Head of caudate nucleus (tissue), 42 donors: Measurements from ENCODE around the gene AOAH.
"Not testable (repeated sequence)": the region's sequence is repeated elsewhere in the genome, so short reads cannot be mapped to it uniquely, and the experiment has no call there.

Source experiments
- DNase-seq, 42 donors: peaks; one replicate each; pipeline versions ENCODE4 v3.0.0 to v3.0.0-alpha.2; 2020 to 2021; ENCODE audit warnings: mixed read lengths in 7 of 42
- intact Hi-C: fragments of 100-400 bp; cut with DNase I; formaldehyde crosslinking; loops from one replicate; pipeline ENCODE4 v1.15.0; 2022

The AOAH gene

DNA sequence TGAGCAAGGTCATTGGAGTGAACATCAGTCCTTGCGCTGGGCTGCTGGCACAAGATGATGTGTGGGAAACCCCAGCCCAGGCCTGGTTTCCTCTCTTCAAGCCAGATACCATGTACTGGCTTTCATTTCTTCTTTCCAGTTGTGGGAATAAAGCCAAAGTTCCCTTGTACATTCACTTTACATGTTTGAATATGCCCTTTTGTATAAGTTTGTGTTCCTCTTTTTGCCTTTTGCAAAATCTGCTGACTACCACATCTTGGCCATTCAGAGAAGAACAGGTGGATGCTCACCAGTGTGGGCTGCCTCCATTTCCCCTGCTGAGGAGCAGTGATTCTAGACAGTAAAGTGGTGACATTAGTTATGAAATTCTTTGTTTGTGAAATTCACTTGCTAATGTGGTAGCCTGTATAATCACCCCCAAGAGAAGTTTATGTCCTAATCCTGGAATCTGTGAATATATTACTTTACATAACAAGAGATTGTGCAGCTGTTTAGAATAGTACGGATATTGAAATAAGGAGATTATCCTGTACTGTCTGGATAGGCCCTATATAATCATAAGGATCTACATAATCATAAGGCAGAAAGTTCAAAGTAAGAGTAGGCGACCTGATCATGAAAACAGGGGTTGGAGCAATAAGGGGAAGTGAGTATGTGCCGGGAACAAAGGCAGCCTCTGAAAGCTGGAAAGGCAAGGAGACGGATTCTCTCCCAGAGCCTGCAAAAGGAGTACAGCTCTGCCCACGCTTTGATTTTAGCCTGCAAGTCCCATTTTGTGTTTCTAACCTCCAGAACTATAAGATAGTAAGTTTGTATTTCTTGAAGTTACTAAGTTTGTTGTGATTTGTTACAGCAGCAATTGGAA is 18.8 kb upstream of the AOAH start:
- intact Hi-C loops, result no loop called here
- peak in 17 of 42 donors; percentile 17 to 62 (median 29) for DNase-seq

DNA sequence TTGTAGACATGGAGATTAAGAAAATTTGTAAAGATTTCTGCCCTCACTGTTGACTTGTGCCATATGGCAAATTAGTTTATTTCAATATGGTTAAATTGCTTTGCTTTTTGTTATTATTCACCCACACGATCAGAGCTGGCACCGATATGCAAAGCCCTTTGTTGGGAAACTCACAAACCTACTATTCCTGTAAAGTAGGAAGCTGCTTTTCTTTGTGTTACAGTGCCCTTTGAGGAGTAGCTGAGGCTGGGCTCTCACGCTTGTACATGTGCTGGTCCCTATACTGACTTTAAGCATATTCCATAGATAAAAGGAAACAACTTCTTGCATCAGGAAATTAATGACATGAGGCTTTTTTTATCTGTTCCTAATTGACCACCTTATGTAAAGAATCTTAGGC is 17.6 kb upstream of the AOAH start:
- intact Hi-C loops, result no loop called here
- no peak for DNase-seq

- intact Hi-C loops, result no loop called here
These were observed 15.1 kb upstream of the AOAH start for GRCh38 chr7:36739351-36739750.

GRCh38 chr7:36736899-36737211 is 12.6 kb upstream of the AOAH start:
- intact Hi-C loops, result no loop called here
- no peak for DNase-seq

More at GRCh38 chr7:36739351-36739750, 15.1 kb upstream of the AOAH start:
- no peak for DNase-seq

- DNase-seq, result no peak
- intact Hi-C loops, result no loop called here
These were observed 12.0 kb upstream of the AOAH start for GRCh38 chr7:36736090-36736898.

DNA sequence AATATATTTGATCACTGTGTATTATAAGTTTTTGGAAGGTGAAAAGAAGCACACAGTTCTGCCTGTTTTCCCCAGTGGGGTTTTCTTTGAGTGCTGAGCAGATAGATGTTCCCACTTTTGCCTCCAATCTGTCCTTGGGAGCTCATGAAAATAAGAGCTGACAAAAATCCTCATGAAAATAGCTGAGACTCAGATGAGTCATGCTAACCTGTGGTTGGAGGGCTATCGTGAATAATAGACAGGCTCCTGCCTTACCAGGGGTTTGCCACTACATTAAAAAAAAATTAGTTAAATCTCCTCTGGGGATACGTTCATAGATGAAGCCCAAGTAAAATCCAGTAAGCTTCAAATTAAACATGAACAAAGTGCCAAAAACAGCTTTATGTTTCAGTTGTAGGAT is 10.9 kb upstream of the AOAH start:
- intact Hi-C loops, result no loop called here
- no peak for DNase-seq

DNA sequence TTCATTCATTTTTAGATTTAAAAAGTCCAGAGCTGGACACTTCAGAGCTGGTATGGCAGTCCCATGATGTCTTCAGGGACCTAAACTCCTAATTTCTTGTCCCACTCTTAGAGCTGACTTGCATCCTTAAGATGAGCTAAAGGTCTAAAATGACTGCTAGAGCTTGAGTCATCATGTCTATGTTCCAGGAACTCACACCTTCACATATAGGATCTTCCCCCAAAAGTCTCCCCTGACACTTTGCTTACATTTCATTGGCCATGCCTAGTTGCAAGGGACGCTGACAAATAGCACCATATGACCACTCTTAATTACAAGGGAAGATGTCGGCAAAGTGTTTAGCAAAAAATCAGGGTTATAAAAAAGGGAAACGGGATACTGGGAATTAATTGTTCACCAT is 10.4 kb upstream of the AOAH start:
- intact Hi-C loops, result no loop called here
- no peak for DNase-seq

- intact Hi-C loops, result no loop called here
- no peak for DNase-seq
These were observed 9.1 kb upstream of the AOAH start for GRCh38 chr7:36733411-36733810.

GRCh38 chr7:36732806-36733205 is 8.5 kb upstream of the AOAH start:
- DNase-seq, result no peak

DNA sequence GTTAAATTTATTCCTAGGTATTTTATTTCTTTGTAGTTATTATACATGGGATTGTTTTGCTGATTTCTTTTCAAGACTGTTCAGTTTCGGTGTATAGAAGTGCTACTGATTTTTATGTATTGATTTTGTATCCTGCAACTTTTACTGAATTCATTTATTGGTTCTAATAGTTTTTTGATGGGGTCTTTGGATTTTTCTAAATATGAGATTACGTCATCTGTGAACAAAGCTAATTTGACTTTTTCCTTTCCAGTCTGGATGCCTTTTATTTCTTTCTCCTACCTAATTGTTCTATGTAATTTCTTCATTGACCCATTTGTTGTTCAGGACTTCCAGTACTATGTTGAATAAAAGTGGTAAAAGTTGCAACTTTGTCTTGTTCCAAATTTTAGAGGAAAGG is 5.8 kb upstream of the AOAH start:
- intact Hi-C loops, result no loop called here

More at GRCh38 chr7:36732806-36733205, 8.5 kb upstream of the AOAH start:
- intact Hi-C loops, result no loop called here

DNA sequence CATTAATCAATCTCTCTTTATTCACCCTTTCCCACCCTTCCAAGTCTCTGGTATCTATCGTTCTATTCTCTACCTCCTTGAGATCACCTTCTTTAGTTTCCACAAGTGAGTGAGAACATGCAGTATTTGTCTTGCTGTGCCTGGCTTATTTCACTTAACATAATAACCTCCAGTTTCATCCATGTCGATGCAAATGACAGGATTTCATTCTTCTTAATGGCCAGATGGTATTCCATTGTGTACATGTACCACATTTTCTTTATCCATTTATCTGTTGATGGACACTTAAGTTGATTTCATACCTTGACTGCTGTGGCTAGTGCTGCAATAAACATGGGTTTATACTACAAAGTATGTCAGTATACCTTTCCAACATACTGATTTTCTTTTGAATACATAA is 3.8 kb upstream of the AOAH start:
- intact Hi-C loops, result no loop called here
- no peak for DNase-seq

More for the DNA sequence above, 5.8 kb upstream of the AOAH start:
- no peak for DNase-seq

DNA sequence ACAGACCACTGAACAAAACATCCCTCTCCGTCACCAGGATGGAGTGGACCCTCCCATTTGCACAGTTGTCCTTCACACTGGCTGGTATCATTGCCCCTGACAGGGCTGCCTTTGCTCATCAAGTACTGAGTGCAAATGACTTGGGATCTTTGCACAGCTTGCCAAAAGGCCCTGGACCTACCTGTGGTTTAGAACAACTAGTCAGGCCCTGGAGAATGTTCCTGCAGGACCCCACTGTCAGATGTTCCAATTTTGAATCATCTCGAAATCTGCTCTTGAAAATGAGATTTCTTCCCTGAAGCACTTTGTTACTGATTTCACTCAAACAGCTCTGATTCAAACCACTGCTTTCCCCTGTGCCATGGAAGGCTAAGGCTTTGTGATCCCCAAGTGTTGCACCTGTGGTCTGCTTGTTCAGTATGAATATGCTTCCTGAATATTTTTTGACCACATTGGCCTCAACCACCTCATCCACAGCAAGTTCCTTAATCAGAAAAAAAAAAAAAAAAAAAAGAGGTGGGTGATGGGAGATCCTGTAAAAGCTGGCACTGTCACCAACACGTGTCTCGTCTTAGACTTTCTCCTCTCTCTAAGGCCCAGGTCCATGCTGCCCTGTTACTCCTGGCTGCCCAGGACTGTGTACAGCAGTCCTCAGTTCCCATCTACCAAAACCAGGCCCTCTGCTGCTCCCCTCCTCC is 2.7 kb upstream of the AOAH start:
- no peak for DNase-seq
- intact Hi-C loops, result no loop called here

- peak in 1 of 42 donors; percentile 28 for DNase-seq
These were observed 2.0 kb upstream of the AOAH start for GRCh38 chr7:36726311-36726710.

GRCh38 chr7:36724996-36725395 is 702 bp upstream of the AOAH start:
- no peak for DNase-seq
- intact Hi-C loops, result no loop called here

More at GRCh38 chr7:36726311-36726710, 2.0 kb upstream of the AOAH start:
- intact Hi-C loops, result no loop called here

- no peak for DNase-seq
- intact Hi-C loops, result no loop called here
These were observed 1.0 kb downstream of the AOAH start for GRCh38 chr7:36723291-36723690.

DNA sequence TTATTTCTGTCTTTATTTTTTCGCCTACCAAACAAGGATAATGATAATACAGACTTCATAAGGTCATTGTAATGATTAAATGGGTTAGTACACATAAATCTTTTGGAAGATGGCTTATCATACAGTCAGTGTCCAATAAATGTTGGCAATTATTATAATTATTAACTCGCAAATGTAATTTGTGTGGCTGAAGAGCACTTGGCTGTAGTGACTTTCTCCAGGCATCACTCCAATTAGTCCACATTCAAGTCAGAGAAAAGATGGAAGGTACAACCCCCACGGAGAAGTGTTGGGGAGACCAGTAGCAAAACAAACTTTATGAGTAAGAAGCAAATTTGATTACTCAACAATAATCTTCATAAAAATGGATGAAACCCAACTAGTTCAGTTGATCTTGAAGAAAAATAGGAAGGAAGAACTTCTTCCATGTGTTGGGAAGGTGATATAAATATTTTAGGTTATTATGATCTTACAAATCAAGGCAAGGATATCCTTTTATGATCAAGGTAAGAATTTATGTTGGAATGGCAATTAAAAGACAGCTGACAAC is 5.1 kb downstream of the AOAH start:
- intact Hi-C loops, result no loop called here
- DNase-seq, result no peak

DNA sequence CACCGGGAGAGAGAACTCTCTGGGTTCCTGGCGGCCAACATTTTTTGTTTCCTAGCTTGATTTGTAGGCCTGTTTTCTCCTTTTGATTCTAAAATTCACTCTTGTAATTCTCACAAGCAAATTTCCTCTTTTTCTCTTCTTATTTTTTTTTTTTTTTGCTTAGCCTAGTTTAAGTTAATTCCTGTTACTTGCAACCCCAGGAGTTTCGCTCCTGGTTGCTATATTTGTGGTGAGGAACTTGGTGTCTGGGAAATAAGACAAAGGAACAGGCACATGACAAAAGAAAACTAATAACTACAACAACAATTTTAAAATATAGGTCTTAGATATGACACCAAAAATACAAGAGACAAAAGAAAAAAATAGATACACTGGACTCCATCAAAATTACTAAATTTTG is 6.7 kb downstream of the AOAH start:
- intact Hi-C loops, result no loop called here
- DNase-seq, result no peak

DNA sequence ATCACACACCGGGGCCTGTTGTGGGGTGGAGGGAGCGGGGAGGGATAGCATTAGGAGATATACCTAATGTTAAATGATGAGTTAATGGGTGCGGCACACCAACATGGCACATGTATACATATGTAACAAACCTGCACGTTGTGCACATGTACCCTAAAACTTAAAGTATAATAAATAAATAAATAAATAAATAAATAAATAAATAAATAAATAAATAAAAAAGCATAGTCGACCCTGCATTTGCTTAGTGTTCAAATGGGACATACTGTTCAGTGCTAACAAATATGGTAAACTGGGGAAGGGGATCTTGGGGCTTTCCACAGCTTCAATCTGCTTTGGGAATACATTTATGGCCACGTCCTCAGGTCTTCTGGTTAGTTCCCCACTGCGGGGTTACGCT is 7.5 kb downstream of the AOAH start:
- intact Hi-C loops, DNase-seq: not testable (repeated sequence)

DNA sequence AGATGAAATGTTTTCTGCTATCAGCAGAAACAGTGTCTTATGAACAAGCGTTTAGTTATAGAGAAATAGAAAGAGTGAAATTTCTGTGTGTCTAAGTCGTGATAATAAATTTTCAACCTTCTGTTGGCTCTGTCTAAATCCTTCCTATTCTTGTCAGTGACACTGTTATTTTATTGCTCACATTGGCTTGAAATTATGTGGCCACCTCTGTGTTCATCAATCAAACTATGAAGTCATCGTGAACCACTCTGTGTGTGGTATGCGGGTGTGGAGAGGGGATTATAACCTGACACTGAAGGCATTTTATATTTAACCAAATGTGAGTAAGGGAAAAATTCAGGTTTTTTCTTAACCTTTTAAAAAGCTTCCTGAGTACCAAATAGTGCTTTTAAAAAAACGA is 12.3 kb downstream of the AOAH start:
- DNase-seq, result no peak
- intact Hi-C loops, result no loop called here

- DNase-seq, result no peak
- intact Hi-C loops, result no loop called here
These were observed 13.0 kb downstream of the AOAH start for GRCh38 chr7:36711256-36711655.
